Measurements from ENCODE around the gene SCGN. TPM values are rescaled to one million over a fixed set of nuclear protein-coding genes. Genes with fewer than 3 reads are reported as not detected.

Gene SCGN
- polyA plus RNA-seq, 1 donor, result 0.18 TPM

GRCh38 chr6:25640891-25641290, 11.1 kb upstream of the SCGN start:
- no peak for DNase-seq

DNA sequence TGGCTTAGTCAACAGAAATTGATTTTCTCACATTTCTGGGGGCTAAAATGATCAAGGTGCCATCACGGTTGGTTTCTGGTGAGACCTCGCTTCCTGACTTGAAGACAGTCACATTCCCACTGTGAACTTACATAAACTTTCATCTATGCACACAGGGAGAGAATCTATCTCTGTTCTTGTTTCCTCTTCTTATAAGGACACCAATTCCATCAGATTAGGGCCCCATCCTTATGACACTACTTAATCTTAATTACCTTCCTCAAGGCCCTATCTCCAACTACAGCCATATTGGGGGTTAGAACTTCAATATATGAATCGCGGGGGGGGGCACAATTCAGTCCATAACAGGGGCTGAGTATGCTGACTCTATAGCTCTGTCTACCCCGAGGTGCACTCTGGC, 10.6 kb upstream of the SCGN start:
- DNase-seq, result no peak

DNA sequence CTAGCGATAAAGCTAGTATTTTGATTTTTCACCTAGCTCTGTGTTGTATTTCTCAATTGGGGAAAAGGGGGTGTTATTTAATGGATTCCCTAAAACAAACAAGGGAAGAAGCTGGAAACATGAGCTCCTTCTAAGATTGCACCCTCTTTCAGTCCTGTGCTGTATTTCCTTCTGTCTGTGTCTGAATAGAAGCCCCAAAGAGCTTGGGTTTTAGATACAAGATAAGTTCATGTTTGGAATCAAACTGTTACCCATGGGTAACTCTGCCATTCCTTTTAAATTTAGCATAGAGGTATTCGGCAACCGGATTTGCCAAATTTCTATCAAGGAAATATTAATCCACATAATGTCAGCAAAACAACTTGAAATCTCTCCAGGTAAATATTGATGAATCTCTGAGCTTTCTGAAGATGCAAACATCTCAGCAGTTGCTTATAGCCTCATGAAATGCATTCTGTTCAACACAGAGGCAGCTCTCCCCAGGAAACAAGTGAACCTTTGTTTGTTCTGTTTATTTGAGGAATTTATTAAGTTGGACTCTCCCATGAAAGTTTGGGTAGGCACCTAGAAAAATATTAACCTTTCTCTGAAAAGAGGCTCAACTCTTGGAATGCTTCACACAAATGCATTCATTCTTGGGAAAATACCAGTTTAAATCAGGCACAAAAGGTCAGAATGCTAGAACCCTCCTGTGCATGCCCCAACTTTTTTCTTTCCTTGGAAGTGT, 9.9 kb upstream of the SCGN start:
- DNase-seq, result no peak

DNA sequence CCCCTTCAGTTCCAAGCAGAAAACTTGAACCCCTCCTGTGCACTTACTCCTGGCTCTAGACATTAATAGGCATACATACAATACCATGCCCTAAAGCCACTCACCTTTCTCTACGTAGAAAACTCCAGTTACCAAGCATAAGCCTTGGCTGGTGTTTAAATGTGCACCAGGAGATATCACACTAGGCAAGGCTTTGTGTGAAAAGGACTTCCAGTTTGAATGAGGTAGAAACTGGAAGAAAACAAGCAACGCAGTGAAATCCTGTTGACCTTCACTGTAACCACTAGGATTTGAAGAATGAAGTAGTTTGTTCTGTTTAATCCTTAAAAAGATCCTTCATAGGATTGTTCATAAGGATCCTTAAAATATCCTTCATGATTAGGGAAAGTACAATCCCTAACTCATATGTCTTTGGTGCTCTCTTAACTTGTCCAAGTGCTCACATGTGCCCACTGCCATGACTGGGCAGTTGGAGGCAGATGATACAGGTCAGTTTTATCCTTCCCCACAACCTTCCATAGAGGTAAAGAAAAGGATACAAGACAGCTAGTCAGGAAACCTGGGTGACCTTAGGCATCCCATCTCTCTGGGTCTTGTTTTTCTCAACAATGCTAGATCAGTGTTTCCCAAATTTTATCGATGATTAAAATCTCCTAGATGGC, 9.2 kb upstream of the SCGN start:
- DNase-seq, result no peak

DNA sequence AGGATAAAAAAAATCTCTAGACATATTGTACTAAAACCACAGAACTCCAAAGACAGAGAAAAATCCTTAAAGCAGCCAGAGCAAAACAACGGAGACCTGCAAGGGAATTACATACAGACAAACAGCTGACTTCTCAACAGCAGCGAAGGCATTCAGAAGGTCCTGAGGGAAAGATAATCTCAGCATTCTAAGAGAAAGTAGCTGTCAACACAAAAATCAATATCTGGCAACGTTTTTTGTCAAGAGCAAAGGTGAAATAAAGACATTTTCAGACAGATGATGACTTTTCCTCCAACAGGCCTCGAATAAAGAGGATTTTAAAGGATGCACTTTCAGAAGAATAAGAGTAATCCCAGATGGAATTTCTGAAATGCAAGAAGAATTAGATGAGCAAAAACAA, 6.1 kb upstream of the SCGN start:
- no peak for DNase-seq

DNA sequence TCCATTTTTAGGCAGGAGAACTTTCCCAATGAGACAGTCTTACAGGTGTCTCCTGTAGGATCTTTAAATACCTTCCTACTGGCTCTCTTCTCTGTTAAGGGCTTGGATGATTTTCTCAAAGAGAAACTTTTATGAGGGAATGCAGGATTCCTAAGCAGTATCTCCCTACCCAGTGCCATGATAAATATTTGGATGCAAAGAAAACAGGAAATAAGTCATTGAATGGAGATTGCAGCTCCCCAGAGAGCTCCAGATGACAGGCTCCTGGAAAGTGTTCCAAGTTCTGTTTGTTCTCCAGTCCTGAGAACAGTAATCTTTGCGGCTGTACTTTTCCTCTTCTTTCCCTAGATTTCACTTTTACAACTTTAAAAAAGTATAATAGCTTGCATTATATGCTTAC, 2.4 kb upstream of the SCGN start:
- no peak for DNase-seq

DNA sequence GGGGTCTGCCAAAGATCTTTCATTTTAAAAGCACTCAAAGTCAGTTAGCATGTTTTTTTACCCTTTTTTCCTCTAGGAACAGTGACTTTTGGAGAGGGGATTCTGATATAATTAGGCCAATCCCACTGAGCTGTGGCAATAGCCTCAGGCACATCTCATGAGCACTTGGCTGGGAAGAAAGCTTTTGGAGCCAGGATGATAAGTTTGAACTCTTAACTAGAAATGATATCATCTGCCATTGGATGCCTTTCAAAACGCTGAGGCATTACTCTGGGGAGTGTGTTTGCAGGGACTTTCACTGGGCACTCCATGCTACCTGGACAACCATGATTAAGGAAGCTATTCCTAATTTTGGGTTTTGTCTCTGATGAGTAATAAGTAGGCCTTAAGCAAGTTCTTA, 3.7 kb downstream of the SCGN start:
- DNase-seq, result no peak

- DNase-seq, result no peak
Observed at GRCh38 chr6:25659633-25660368, 7.8 kb downstream of the SCGN start.

DNA sequence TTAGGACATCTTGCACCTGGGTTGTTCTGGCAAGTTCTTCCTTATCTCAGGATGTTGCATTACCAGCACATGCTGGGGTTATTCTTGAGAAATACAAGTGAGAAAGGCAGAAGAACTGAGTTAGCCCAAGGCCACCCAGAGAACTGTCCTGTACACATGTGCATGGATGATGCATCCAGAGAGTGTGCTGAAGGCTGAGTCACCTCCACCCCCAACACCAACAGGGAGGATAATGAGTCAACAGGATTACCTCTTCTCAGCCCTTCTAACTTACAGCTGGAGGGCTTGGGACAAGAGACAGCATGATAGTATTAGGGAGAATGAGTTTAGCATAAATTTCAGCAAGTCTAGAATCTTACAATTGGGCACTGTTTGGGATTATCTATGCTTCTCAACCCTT, 8.5 kb downstream of the SCGN start:
- no peak for DNase-seq

- DNase-seq, result no peak
Observed at GRCh38 chr6:25661129-25661779, 9.2 kb downstream of the SCGN start.

GRCh38 chr6:25665455-25665854, 13.4 kb downstream of the SCGN start:
- no peak for DNase-seq

GRCh38 chr6:25669413-25669812, 17.4 kb downstream of the SCGN start:
- DNase-seq, result no peak

DNA sequence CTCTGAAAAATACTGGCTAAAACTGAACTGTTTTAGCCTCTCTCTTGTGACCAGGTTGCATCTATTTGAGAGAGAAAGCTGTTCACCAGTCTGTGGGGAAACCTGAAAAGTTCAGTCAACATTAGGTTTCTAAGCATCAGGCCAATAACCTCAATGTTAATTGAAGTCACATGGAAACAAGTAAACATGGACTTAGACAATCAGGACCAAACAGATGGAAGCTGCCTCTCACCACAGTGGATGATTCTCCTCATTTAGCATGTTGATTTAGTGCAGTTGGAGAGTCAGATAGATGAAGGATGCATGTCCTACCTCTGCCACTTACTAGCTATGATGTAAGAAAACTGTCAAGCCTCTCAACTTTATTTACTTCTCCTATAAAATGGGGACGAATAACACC, 18.2 kb downstream of the SCGN start:
- DNase-seq, result no peak

- DNase-seq, result no peak
Observed at GRCh38 chr6:25670793-25671513, 18.9 kb downstream of the SCGN start.

GRCh38 chr6:25671652-25672051, 19.6 kb downstream of the SCGN start:
- DNase-seq, result no peak

DNA sequence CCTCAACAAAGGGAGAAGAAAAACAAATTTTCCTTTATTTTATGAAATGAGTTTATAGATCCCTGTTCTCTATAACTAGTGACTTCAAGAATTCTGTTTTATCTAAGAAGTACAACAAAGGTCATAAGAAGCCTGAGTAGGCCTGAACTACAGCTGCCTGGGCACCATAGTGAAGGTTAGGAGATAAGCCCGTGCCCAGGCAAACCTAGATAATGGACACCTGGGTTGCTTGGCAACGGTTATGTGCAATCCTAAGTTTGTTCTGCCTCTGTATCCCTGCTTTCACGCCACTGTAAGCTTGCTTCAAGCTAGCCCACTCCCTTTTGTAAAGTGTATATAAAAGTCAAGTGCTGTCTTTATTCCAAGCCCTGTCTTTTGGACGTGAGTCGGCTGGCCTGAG, 23.2 kb downstream of the SCGN start:
- DNase-seq, result no peak

GRCh38 chr6:25676775-25677174, 24.8 kb downstream of the SCGN start:
- no peak for DNase-seq

GRCh38 chr6:25681848-25682247, 29.8 kb downstream of the SCGN start:
- no peak for DNase-seq

DNA sequence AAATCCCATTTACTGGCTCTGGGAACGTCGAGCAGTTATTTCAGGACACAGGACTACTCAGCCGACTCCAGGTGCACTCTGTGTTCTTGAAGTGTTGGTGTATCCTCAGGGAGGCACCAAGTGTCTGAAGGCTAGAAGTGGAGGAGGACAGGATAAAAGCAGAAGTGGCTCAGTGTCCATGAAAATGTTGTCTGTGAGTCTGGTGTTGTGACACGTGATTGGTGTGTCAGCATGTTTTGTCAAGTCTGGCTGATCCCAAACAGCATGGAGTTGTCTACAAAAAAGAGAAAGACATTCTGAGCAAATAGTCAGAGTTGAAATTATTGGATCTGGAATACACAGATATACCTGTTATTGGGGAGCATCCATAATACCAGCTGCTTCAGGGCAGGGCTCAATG, 30.3 kb downstream of the SCGN start:
- no peak for DNase-seq

DNA sequence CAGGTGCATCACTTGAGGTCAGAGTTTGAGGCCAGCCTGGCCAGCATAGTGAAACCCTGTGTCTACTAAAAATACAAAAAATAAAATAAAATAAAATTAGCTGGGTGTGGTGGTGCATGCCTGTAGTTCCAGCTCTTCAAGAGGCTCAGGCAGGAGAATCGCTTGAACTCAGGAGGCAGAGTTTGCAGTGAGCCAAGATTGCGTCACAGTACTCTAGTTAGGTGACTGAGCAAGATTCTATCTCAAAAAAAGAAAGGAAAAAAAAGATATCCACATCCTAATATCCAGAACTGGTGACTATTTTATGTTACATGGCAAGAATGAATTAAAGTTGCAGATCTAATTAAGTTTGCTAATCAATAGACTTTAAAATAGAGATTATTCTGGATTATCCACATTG, 32.5 kb downstream of the SCGN start:
- no peak for DNase-seq

DNA sequence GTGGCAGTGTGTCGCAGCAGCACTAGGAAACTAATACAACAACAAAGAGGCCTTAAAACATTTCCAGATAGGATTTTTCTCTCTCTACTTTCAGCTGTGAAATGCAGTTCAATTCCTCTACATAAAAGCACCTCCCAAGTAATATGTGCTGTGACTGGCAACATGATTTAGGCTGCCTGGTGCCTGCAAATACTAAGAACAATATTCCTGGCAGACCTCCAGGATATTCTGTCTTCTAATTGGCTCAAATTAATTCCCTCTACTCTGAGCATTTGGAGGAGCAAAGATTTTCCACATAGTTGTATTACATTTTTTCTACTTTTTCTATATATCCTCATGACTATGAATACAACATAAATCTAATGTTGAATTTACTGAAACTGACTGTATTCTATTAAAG, 33.2 kb downstream of the SCGN start:
- DNase-seq, result no peak

DNA sequence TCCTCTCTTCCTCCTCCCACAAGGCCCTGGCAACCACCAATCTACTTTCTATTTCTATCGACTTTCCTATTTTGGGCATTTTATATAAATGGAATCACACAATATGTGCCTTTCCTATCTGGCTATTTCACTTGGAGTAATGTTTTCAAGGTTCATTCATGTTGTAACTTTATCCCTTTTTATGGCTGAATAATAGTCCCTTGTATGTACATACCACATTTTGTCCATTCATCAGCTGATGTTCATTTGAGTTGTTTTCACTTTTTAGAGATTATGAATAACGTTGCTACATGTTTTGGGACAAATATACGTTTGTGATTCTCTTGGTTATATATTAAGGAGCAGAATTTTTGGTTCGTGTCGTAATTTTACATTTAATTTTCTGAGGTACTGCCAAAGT, 33.9 kb downstream of the SCGN start:
- no peak for DNase-seq

GRCh38 chr6:25686856-25687255, 34.8 kb downstream of the SCGN start:
- no peak for DNase-seq
